Calu3 (cell line): Measurements from ENCODE around the gene TUBGCP6. TPM values are rescaled to one million over a fixed set of nuclear protein-coding genes. Genes with fewer than 3 reads are reported as not detected.
"Not testable (repeated sequence)": the region's sequence is repeated elsewhere in the genome, so short reads cannot be mapped to it uniquely, and the experiment has no call there.

Experiments
- BruUV-seq: library from RNA; stranded (reverse); fragments of 400-500 nt; replicated peaks from 2 replicates; lab custom pipeline; 2021; lab: Mats Ljungman, UMichigan
- CTCF ChIA-PET: fragments of 300-600 bp; sonication (Branson Sonifier 250); formaldehyde crosslinking; loops from one replicate; lab custom pipeline; 2022; ENCODE audit warnings: antibody characterized with exemption; lab: Charles Lee
- DNase-seq: peaks from one replicate; pipeline ENCODE4 v3.0.0; 2022
- H3K27ac Mint-ChIP-seq: one replicate; pipeline ENCODE4 v1.8.0; 2022; ENCODE audit warnings: mixed read lengths; ENCODE audit not compliant: unreplicated experiment
- H3K27me3 Mint-ChIP-seq: one replicate; pipeline ENCODE4 v1.8.0; 2022; ENCODE audit warnings: mixed read lengths; ENCODE audit not compliant: unreplicated experiment
- H3K36me3 Mint-ChIP-seq: one replicate; pipeline ENCODE4 v1.8.0; 2022; ENCODE audit warnings: mild to moderate bottlenecking, moderate library complexity, mixed read lengths; ENCODE audit not compliant: insufficient read depth, unreplicated experiment
- H3K4me1 Mint-ChIP-seq: one replicate; pipeline ENCODE4 v1.8.0; 2022; ENCODE audit warnings: mild to moderate bottlenecking, low read depth, mixed read lengths; ENCODE audit not compliant: unreplicated experiment
- H3K4me3 Mint-ChIP-seq: one replicate; pipeline ENCODE4 v1.8.0; 2022; ENCODE audit warnings: mild to moderate bottlenecking, low read depth, moderate library complexity, mixed read lengths; ENCODE audit not compliant: unreplicated experiment
- H3K9me3 Mint-ChIP-seq: one replicate; pipeline ENCODE4 v1.8.0; 2022; ENCODE audit warnings: low read depth, mixed read lengths; ENCODE audit not compliant: unreplicated experiment
- CTCF ChIP-seq: fragments of 200-600 bp; IDR thresholded peaks from one replicate; pipeline ENCODE4 v1.8.0; 2022; ENCODE audit warnings: antibody characterized with exemption; ENCODE audit not compliant: unreplicated experiment
- intact Hi-C: fragments of 100-400 bp; cut with micrococcal nuclease; formaldehyde crosslinking; loops from one replicate; pipeline ENCODE4 v1.10.0; 2022; ENCODE audit not compliant: unreplicated experiment
- total RNA-seq: library from RNA; stranded (reverse); gene quantifications from 2 replicates; pipeline ENCODE4 v1.2.3, GENCODE V29; 2022

Gene TUBGCP6
- total RNA-seq, 1 experiment from 2014 or later = 49.7 TPM

DNA sequence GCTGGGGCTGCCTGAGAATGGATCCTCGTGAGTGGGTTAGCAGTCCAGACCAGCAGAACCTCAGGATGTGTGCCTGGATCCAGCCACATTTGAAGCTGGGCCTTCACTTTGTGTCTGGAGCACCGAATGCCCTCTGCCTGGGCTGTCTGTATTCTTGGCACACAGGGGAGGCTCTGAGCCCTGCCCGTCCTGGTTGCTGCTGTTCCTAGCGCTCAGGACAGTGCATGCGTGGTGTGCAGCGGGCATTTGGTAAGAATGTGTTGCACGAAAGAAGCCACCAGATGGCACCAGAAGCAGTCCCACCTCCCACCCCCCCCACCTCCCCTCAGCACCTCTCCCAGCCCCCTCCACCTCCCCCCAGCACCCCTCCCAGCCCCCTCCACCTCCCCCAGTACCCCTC lies 29.5 kb upstream of the TUBGCP6 start:
- intact Hi-C loops = loop anchor here (5.0 kb wide), 1 partner anchor 53 kb away; the partner anchor contains the start of gene DENND6B
- CTCF ChIA-PET = no interaction called here
- H3K27ac Mint-ChIP-seq = peak overlapping the region; percentile 52
- no peaks in the 10 kb centered on the region for H3K9me3 Mint-ChIP-seq
- no peak overlapping the region for H3K4me3 Mint-ChIP-seq
- TF ChIP-seq CTCF = peak; percentile 44
- BruUV-seq = no TSS peak
- peak; percentile 60 for DNase-seq
- H3K27me3 Mint-ChIP-seq = no peaks in the 10 kb centered on the region
- peaks cover 13% of the 10 kb centered on the region for H3K4me1 Mint-ChIP-seq
- peaks cover 84% of the 10 kb centered on the region for H3K36me3 Mint-ChIP-seq

DNA sequence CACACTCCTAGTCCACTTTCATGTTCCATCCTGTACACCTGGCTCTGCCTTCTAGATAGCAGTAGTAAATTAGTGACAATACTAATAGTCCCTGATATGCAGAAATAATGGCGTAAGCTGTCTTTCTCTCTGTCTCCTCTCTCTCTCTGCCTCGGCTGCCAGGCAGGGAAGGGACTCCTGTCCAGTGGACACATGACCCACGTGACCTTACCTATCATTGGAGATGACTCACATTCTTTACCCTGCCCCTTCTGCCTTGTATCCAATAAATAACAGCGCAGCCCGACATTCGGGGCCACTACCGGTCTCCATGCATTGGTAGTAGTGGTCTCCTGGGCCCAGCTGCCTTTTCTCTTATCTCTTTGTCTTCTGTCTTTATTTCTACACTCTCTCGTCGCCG lies 29.0 kb upstream of the TUBGCP6 start:
- CTCF ChIA-PET, DNase-seq, BruUV-seq, H3K4me3 Mint-ChIP-seq, H3K27me3 Mint-ChIP-seq, H3K9me3 Mint-ChIP-seq: not testable (repeated sequence)
- Mint-ChIP-seq H3K4me1 (peaks cover 18% of the 10 kb centered on the region), H3K36me3 (peaks cover 83% of the 10 kb centered on the region), H3K27ac (peak overlapping the region; percentile 52)
- intact Hi-C loops = loop anchor here (5.0 kb wide), 1 partner anchor 54 kb away; the partner anchor contains the start of gene DENND6B

DNA sequence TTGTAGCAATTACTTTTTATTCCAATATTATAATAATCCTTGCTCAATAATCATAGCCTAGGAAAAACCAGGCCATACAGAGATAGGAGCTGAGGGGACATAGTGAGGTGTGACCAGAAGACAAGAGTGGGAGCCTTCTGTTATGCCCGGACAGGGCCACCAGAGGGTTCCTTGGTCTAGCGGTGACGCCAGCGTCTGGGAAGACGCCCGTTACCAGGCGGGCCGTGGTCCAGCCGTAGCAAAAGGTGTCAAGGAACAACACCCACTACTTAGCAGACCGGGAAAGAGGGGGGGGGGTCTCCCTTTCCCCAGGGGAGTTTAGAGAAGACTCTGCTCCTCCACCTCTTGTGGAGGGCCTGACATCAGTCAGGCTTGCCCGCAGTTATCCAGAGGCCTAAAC lies 28.5 kb upstream of the TUBGCP6 start:
- H3K36me3 Mint-ChIP-seq = peaks cover 83% of the 10 kb centered on the region
- DNase-seq, BruUV-seq, H3K9me3 Mint-ChIP-seq, H3K4me3 Mint-ChIP-seq, H3K27ac Mint-ChIP-seq, H3K27me3 Mint-ChIP-seq: not testable (repeated sequence)
- CTCF ChIA-PET = interaction anchor here (0.7 kb wide), 1 partner anchor 10 kb away, joined by 4 read pairs; no protein-coding TSS in a partner anchor
- H3K4me1 Mint-ChIP-seq = peaks cover 22% of the 10 kb centered on the region
- intact Hi-C loops = loop anchor here (5.0 kb wide), 1 partner anchor 54 kb away; the partner anchor contains the start of gene DENND6B

- DNase-seq = no peak
- H3K4me1 Mint-ChIP-seq = peaks cover 25% of the 10 kb centered on the region
- H3K27me3 Mint-ChIP-seq = no peaks in the 10 kb centered on the region
- CTCF ChIA-PET = interaction anchor here (0.6 to 1.9 kb wide), 4 partner anchors 22 to 51 kb away, joined by 3 to 6 read pairs (median 4); no protein-coding TSS in a partner anchor
- TF ChIP-seq CTCF = no peak
- peaks cover 72% of the 10 kb centered on the region for H3K36me3 Mint-ChIP-seq
- H3K9me3 Mint-ChIP-seq = no peaks in the 10 kb centered on the region
- H3K27ac Mint-ChIP-seq = peak overlapping the region; percentile 47
- intact Hi-C loops = loop anchor here (5.0 kb wide), 1 partner anchor 55 kb away; the partner anchor contains the start of gene DENND6B
- H3K4me3 Mint-ChIP-seq = no peak overlapping the region
- no TSS peak for BruUV-seq
Measured at GRCh38 chr22:50272044-50272802, 27.4 kb upstream of the TUBGCP6 start.

- CTCF ChIA-PET = interaction anchor here (0.6 to 1.9 kb wide), 4 partner anchors 21 to 133 kb away, joined by 3 to 5 read pairs (median 4); no protein-coding TSS in a partner anchor
- H3K36me3 Mint-ChIP-seq = peaks cover 65% of the 10 kb centered on the region
- H3K9me3 Mint-ChIP-seq = no peaks in the 10 kb centered on the region
- TF ChIP-seq CTCF = no peak
- H3K4me1 Mint-ChIP-seq = peaks cover 25% of the 10 kb centered on the region
- no peaks in the 10 kb centered on the region for H3K27me3 Mint-ChIP-seq
- BruUV-seq = no TSS peak
- peak; percentile 79 for DNase-seq
- intact Hi-C loops = loop anchor here (5.0 kb wide), 1 partner anchor 56 kb away; the partner anchor contains the start of gene DENND6B
- H3K4me3 Mint-ChIP-seq = peak overlapping the region; percentile 63
- no peak overlapping the region for H3K27ac Mint-ChIP-seq
Measured at GRCh38 chr22:50271519-50271970, 26.7 kb upstream of the TUBGCP6 start.
